Stimulated activated CD8-positive, alpha-beta memory T cell treated with anti-CD3 and anti-CD28 coated beads, Interleukin-4, amount 100 ng/mL, for 48 hours (primary cell): ENCODE results near the gene CUL9.
"Not testable (repeated sequence)": the region's sequence is repeated elsewhere in the genome, so short reads cannot be mapped to it uniquely, and the experiment has no call there.

Experiments
- DNase-seq: peaks from one replicate; pipeline ENCODE4 v3.0.0-alpha.2; 2020

CUL9 gene

GRCh38 chr6:43181942-43182860 lies at the start of gene CUL9:
TSS of gene CUL9 (plus strand) at chr6:43182196. CDS start at chr6:43184311, 2,115 bp downstream.
- peak; percentile 89 for DNase-seq

GRCh38 chr6:43138267-43138666 lies 43.7 kb upstream of the CUL9 start:
- DNase-seq = no peak

GRCh38 chr6:43139973-43140372 lies 42.0 kb upstream of the CUL9 start:
- DNase-seq = not testable (repeated sequence)

GRCh38 chr6:43141644-43142043 lies 40.4 kb upstream of the CUL9 start:
- no peak for DNase-seq

GRCh38 chr6:43142101-43142500 lies 39.9 kb upstream of the CUL9 start:
- DNase-seq = peak; percentile 50

GRCh38 chr6:43143235-43144128 lies 38.5 kb upstream of the CUL9 start:
- peak; percentile 85 for DNase-seq

GRCh38 chr6:43144879-43145278 lies 37.1 kb upstream of the CUL9 start:
- DNase-seq = no peak

- DNase-seq = no peak
Observed at GRCh38 chr6:43146261-43146660, 35.7 kb upstream of the CUL9 start.

GRCh38 chr6:43146709-43147688 lies 35.0 kb upstream of the CUL9 start:
- DNase-seq = no peak

- DNase-seq = no peak
Observed at GRCh38 chr6:43147691-43148477, 34.1 kb upstream of the CUL9 start.

GRCh38 chr6:43149265-43149664 lies 32.7 kb upstream of the CUL9 start:
- no peak for DNase-seq

- no peak for DNase-seq
Observed at GRCh38 chr6:43150051-43150751, 31.8 kb upstream of the CUL9 start.

- no peak for DNase-seq
Observed at GRCh38 chr6:43159599-43159998, 22.4 kb upstream of the CUL9 start.

- no peak for DNase-seq
Observed at GRCh38 chr6:43163899-43164298, 18.1 kb upstream of the CUL9 start.

- DNase-seq = no peak
Observed at GRCh38 chr6:43170417-43170930, 11.5 kb upstream of the CUL9 start.

GRCh38 chr6:43170931-43171706 lies 10.9 kb upstream of the CUL9 start, which contains the start of gene SRF:
TSS of gene SRF (plus strand) at chr6:43171269. CDS start at chr6:43171657, 388 bp downstream.
- peak; percentile 99 for DNase-seq

- peak; percentile 50 for DNase-seq
Observed at GRCh38 chr6:43171707-43172103, 10.3 kb upstream of the CUL9 start.

- peak; percentile 68 for DNase-seq
Observed at GRCh38 chr6:43172104-43173007, 9.6 kb upstream of the CUL9 start.
